DMS 273 treated with DMSO at 0.1 percent for 48 hours (cell line): ENCODE results near the gene SULT1C3.
"Not testable (repeated sequence)": the region's sequence is repeated elsewhere in the genome, so short reads cannot be mapped to it uniquely, and the experiment has no call there.

ENCODE experiments used
- DNase-seq: peaks from one replicate; lab custom pipeline; 2025; lab: John Stamatoyannopoulos, UW

The SULT1C3 gene

GRCh38 chr2:108244667-108245414, 5.1 kb downstream of the SULT1C3 start:
- no peak for DNase-seq

GRCh38 chr2:108253106-108253505, 13.3 kb downstream of the SULT1C3 start:
- no peak for DNase-seq

GRCh38 chr2:108257757-108258331, 18.1 kb downstream of the SULT1C3 start:
- DNase-seq: no peak

- no peak for DNase-seq
Observed at GRCh38 chr2:108260773-108261172, 21.0 kb downstream of the SULT1C3 start.

GRCh38 chr2:108262036-108262435, 22.3 kb downstream of the SULT1C3 start:
- no peak for DNase-seq

- no peak for DNase-seq
Observed at GRCh38 chr2:108263401-108263800, 23.6 kb downstream of the SULT1C3 start.

- no peak for DNase-seq
Observed at GRCh38 chr2:108266218-108266617, 26.4 kb downstream of the SULT1C3 start.

GRCh38 chr2:108267101-108267500, 27.3 kb downstream of the SULT1C3 start:
- DNase-seq: no peak

GRCh38 chr2:108268001-108268400, 28.2 kb downstream of the SULT1C3 start:
- no peak for DNase-seq

- no peak for DNase-seq
Observed at GRCh38 chr2:108270346-108270745, 30.6 kb downstream of the SULT1C3 start.

GRCh38 chr2:108270768-108271506, 31.2 kb downstream of the SULT1C3 start:
- DNase-seq: no peak

GRCh38 chr2:108271691-108272253, 32.0 kb downstream of the SULT1C3 start:
- no peak for DNase-seq

- DNase-seq: no peak
Observed at GRCh38 chr2:108278631-108279030, 38.9 kb downstream of the SULT1C3 start.

GRCh38 chr2:108279468-108279867, 39.7 kb downstream of the SULT1C3 start:
- DNase-seq: no peak

- no peak for DNase-seq
Observed at GRCh38 chr2:108280466-108280865, 40.7 kb downstream of the SULT1C3 start.

- not testable (repeated sequence) for DNase-seq
Observed at GRCh38 chr2:108284566-108284965, 44.8 kb downstream of the SULT1C3 start.

GRCh38 chr2:108285616-108286015, 45.8 kb downstream of the SULT1C3 start:
- DNase-seq: no peak

- no peak for DNase-seq
Observed at GRCh38 chr2:108287169-108287568, 47.4 kb downstream of the SULT1C3 start.

- no peak for DNase-seq
Observed at GRCh38 chr2:108288534-108289106, 48.9 kb downstream of the SULT1C3 start, which contains the start of gene SULT1C2. Gene SULT1C2 (plus strand): TSS chr2:108288895. CDS start chr2:108293668, 4,773 bp downstream.

- DNase-seq: no peak
Observed at GRCh38 chr2:108293850-108294249, 54.1 kb downstream of the SULT1C3 start.

- no peak for DNase-seq
Observed at GRCh38 chr2:108297436-108298141, 57.8 kb downstream of the SULT1C3 start.

GRCh38 chr2:108301558-108301957, 61.8 kb downstream of the SULT1C3 start:
- no peak for DNase-seq
